ENCODE measurements around the gene ABCC5.
A peak's percentile ranks its signal among the peaks of the same experiment; 100 is the strongest.

The ABCC5 gene

DNA sequence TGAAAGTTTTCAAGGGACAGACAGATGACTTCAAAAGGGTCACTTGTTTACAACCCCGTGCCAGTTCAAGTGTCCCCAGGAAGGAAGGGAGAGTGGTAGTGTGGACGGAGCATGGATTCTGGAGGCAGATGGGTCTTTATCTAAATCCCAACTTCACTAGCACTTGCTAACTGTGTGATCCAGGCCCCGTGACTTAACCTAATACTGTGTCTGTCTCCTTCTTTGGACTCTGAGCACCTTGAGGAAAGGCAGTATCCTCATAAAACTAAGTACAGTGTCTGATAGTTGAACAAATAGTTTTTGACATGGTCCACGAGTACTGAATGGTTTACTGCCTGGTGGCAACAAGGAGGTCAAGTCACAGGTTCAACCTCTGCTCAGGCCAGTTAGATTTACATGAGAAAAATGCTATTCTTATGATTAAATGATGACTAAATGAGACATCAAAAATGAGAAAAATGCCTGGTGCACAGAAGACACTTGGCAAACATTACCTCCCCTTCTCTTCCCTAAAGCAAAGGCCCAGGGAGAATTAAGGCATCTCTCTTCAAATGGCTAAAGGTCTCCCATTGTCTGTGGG is 48.9 kb downstream of the ABCC5 start:
- no peak for DNase-seq

DNA sequence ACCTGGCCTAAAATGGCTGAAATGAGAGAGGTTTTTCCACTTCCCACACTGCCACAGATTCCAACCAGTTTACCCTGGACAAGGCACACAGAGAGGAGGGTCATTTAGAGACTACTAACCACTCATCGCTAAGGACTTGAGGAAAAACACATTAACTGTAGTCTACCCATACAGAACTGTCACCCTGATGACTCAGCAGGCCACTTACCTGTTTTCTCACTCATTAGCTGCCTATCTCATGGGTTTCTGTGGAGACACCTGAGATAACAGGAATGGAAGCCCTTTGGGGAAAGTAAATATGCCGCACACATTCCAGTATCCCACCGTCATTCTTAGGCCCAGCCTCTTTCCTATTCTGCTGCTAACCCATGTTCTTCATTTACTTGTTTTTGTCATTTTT is 50.0 kb downstream of the ABCC5 start:
- no peak for DNase-seq

DNA sequence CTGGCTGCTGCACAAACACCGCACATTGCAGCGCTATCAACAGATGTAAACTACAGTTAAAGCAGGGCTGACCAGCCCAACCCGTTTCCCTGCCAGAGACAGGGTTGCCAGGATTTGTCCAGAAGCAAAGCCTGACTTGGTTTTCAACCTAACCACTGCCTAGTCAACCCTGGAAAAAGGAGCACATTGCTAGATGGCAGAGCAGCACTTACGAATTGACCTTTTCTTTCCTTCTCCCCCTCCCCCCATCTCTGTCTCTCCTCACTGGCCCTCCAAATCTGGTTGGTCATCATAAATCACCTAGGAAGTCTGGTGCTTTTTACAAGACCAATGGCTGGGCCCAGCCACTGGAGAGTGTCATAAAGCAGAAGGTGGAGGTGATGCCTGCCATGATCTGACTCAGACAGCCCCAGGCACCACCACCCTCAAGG is 51.3 kb downstream of the ABCC5 start:
- DNase-seq: no peak

DNA sequence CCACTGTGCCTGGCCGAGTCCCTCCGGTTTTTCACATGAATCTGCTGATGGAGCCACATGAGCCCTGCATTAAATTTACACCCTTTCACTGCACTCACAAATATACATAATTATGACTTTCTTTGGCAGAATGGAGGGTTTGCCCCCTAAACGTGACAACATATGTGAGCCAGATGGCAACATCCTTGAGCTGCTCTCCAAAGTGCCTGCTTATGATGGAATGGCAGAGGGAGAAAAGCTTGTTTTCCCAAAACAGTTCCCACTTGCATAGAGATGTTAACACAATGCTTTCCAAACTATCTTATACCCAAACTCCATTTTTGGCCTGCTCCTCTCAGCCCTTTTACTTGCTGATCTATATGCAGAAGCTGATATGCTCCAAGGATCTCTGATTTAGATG is 54.9 kb downstream of the ABCC5 start:
- no peak for DNase-seq

DNA sequence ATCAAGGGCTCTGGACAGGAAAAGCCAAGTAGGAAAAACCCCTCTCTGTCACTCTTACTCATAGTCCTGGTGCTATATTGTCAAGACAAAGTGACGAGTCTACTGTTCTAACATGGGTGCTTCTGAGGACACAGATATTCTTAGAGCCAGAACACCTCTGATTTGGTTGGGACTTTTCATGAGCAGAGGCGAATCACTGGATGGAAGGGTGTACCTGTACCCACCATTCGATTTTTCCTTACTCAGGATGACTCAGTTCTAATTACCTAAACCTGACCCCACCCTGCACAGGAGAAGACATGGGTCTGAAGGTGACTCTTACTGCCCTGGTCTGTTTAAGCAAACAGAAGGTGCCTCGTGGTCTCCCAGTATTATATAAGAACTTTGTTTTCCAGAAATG is 58.5 kb downstream of the ABCC5 start:
- DNase-seq: no peak

DNA sequence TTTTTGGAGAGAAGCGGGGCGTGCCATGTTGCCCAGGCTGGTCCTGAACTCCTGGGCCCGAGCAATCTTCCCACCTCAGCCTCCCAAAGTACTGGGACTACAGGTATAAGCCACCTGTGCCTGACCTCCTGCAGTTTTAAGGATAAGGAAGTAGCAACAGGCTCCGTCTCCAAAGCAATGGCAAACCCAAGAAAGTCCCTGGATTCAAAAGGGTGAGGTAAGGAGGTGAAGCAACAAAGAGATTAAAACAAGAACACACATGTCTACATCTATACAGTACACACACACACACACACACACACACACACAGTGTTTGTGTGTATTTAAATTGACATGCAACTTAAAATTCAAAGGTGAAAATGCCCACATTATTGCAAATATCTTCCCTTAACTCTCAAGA is 58.9 kb downstream of the ABCC5 start:
- DNase-seq: no peak

DNA sequence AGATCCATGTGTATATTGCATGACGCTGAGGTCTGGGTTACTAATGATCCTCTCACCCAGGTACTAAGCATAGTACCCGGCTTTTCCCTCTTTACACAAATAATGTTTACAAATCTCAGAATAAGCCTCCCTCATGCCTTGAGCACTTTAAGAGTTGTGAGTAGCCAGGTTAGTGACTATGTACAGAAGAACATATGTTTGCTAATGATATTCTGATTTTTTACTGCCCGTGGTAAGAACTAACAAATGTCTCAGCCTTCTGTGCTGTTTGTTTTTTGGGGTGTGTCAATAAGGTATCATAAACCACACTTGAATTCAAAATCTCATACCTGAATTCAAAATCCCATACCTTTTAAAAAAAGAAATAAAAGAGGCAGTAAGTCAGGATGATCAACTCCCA is 59.5 kb downstream of the ABCC5 start:
- no peak for DNase-seq

DNA sequence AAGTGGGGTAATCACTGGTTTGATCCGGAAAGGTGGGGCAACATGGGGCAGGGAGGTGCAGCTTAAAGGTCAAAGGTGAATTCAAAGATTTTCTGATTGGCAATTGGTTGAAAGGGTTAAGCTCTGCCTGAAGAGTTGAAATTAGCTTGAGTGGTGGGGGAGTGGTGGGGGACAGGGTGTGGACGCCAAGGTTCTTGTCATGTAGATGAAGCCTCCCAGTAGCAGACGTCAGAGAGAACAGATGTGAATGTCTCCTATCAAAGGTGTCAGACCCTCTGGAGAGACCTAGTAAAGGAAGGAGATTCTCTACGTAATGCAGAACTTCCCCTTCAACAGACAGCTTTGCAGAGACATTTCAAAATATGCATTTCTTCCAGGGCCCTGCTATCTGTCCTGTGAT is 62.8 kb downstream of the ABCC5 start:
- DNase-seq: no peak

DNA sequence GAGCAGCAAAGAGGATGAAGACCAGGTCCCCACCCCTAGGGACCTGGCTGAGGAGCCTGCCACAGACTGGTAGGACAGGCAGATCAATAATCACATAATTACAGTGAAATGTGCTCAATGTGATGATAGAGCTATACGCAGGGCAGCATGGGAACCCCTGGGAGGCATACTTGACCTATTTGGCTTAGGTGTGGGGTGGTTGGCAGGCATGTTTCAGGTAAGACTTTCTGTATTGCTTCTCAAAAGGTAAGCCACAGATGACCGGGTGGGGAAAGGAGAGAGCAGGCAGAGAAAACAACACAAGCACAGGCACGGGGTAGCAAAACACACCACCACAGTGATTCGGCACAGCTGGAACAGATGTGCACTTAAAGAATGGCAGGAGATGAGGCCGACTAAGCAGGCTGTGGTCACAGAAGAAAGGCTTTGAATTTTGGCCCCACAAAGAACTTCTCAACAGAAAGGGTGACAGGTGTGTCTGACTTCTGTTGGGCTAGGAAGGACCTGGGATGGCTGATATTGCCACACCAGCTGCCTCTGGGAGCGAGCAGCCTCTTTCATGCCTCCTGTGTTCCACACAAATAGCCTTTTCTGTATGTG is 64.1 kb downstream of the ABCC5 start:
- DNase-seq: no peak

DNA sequence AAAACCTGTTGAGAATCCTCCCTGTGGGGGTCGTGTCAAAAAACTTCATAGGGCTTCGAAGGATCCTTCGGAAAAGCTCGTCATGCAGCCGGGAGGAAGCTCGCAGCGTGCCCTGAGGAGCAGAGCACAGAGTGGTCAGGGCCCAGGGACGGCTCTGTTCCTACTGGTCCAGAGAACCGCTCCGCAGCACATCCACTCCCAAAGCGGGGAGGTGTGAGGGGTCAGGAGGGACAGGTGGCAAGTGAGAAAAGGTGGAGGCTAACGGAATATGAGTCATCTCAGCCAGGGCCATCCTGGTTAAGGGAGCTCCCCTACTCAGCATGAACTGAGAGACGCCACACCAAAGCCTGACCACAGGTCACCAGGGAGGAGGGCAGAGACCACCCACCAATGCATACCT is 66.2 kb downstream of the ABCC5 start:
- no peak for DNase-seq

DNA sequence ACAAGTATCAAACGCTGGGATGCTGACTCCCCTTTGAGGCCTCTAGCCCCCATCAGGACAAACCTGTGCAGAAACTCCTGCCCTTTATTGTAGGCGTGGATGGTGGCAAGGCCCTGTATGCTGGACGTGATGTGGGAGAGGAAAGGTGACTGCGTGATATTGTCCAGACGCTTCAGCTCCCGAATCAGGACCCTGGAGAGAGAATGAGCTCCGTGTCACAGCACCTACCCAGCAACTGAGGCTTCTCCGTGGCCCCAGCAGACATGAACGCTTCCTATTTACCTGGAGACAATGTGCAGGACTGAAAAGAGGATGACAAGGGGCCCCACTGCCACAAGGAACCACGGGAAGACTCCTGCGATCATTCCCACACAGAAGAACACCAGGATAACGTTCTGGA is 68.0 kb downstream of the ABCC5 start:
- no peak for DNase-seq

DNA sequence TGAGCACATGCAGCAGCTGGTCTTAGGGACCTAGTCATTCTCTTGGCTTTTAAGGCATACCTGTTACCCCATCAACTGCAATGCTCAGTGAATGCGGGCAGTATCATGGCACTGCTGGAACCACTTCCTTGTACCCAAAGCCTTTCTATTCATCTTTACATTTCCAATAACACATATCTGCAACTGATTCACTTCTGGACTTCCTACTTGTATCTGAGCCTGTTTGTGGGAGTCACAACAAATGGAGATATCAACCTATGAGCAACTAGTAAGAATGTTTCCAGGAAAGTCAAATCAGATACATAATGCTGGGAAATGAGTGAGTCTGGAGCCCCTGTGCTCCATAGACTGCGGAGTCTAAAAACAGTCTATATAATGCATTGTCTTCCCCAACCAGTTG is 71.6 kb downstream of the ABCC5 start:
- no peak for DNase-seq

DNA sequence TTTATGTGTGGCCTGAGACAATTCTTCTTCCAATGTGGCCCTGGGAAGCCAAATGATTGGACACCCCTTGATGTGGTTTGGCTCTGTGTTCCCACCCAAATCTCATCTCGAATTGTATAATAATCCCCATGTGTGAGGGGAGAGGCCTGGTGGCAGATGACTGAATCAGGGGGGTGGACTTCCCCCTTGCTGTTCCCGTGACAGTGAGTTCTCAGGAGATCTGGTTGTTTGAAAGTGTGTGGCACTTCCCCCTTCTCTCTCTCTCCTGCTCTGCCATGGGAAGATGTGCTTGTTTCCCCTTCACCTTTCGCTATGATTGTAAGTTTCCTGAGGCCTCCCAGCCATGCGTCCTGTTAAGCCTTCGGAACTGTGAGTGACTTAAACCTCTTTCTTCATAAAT is 72.9 kb downstream of the ABCC5 start:
- no peak for DNase-seq

DNA sequence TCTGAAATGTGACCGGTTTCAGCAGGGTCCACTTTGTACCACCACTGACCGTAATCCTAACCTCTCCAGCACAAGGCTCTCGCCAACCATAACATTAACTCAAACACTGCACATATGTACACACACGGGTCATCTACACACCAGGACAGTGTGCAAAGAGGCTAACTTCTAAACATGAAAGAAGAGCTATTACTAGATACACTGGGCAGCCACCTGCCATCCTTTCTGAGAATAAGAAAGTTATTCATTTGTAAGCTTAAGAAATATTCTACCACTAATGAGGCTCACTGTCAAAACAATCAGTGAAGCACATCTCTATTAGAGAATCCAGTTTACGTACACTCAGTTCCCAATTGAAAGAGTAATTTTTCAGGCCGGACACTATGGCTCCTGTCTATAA is 73.9 kb downstream of the ABCC5 start:
- DNase-seq: no peak

DNA sequence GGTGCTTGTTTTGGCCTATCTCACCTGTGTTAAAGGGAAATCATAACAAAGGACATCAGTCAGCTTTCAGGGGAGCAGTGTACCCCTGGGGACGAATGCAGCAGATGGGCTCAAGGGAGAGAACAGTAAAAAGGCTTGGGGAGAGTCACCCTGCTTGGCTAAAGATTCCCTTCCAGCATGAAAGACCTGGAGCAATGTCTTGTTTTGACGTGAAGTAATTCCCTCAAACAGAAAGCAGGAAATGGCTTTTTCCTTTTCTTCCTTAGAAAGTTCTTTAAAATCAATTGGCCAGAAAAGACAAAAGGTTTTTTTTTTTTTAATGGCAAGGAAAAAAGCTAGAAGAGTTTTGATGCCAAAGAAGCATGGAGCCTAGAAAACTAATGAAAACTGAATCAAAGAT is 76.5 kb downstream of the ABCC5 start:
- no peak for DNase-seq

DNA sequence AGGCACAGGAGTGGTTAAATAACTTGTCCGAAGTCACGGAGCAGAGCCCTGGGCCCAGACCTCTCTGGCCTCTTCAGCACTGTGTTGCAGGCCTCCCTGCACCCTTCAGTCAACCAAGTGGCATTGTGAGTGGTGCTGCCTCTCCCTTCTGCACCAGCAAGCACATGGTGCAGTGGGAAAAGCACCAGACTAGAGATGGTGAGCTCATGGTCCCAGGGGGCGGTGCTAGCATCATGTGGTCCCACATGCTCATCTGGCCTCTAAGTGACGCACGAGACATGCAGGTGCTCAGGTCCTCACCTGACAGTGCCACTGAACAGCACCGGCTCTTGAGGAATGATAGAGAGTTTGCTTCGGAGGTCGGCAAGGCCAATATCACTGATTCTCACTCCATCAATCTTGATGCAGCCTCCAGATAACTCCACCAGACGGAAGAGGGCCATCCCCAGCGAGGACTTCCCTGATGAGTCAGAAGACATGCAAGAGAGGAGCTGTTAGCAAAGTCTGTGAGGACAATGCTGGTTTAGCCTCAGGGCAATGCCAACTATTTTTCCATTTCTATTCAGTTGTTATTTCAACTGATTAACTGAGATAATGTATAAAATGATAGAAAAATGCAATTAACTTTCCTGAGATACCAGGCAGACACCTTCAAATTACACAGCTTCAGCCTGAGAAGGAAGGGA is 79.9 kb downstream of the ABCC5 start:
- no peak for DNase-seq

DNA sequence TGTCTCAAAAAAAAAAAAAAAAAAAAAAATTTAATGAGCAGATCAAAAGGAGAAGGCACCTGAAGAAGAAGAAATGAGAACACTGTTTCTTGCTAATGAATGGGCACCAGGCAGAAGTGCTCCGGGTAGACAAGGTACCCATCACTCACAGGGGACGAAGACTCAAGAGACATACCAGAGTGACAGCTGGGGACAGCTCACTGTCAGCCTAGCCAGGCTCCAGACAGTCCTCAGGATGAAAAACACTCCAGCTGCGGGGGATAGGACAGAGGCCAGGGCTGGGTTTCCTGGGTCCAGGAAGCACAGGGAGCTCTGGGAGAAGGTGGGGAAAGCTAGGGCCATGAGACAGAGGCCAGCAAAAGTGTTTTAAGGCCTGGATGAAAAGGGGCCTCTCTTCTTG is 84.5 kb downstream of the ABCC5 start:
- no peak for DNase-seq

DNA sequence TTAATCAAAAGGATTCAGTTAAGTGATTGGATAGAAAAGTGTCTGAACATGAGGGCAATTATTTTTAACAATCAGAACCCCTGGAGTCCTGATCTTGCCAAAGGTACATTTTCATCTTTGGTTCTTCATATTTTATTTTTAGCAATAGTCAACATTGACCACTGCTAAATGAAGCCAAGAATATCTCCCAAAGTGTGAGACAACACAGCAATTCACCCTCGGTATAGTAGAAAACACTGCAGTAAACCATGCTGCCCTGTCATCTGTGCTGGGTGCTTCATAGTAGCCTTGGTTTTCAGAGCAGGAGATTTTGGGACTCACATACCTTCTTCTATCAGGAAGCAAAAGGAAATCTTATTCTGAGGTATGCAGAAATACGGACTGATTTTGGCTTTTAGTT is 85.8 kb downstream of the ABCC5 start:
- no peak for DNase-seq

DNA sequence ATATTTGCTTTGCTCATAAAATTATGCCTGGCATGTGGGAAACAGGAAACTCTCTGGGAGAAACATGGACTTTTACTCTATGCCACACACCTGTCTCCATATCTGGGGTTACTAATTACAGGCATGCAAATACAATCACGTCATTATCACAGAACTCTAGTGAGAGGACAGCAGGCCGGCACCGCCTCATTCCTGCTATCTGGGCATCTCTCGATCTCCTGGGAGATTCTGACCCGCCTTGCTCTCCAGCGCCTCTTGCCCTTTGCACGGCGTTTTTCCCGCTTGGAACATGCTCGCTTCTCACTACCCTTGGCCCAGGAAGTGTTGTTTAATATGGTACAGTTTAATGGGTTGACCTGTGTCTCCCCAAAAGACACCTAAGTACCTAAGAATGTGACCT is 87.6 kb downstream of the ABCC5 start:
- DNase-seq: no peak

DNA sequence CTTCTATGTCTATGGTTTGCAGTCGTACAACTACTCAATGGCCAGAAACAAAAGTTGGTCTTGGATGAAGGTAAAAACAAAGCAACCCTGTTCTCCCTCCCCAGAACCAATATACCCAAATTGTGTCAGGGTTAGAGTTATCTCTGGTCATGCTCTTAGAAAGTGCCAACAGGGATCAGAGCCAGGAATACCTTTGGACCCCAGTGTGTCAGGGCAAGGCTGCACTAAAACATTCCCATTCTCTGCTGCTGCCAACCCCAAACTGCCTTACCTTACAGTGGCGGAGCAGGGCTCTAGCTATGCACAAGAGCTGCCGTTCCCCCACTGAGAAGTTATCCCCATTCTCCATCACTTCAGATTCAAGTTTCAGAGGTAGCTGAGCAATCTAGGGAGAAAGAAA is 90.6 kb downstream of the ABCC5 start:
- DNase-seq: no peak

DNA sequence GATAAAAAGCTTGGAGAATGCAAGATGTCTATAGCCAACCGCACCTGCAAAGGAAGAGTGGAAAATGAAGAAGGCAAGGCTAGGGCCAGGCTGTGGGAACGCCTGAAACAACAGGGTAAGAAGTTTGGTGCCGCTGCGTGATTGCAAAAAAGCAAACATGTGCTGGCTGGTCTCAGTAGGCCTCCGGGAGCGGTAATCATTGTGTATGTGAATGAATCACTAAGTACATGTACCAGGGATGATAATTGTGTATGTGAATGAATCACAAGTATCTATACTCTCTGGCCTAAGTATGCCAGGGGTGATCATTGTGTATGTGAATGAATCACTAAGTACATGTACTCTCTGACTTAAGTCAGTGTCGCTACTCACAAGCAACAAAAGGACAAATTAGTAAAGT is 92.7 kb downstream of the ABCC5 start:
- DNase-seq: peak; percentile 36

DNA sequence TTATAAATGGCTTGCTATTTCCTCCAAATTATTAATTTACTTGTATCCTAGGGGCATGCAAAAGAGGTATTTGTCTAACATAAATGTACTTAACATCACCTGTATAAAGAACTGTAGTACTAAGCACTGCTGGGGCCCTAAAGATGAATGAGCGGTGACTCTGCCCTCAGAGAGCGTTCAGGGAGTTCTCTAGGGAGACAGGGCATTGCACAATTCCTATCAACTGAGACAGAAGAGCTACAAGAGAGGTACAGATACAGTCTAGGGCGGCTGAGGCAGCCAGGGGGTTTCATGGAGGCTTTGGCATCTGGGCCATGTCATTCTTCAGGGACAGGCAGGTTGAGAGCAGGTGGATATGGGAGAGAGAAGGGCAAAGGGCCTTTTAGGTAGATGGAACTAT is 93.1 kb downstream of the ABCC5 start:
- DNase-seq: no peak

DNA sequence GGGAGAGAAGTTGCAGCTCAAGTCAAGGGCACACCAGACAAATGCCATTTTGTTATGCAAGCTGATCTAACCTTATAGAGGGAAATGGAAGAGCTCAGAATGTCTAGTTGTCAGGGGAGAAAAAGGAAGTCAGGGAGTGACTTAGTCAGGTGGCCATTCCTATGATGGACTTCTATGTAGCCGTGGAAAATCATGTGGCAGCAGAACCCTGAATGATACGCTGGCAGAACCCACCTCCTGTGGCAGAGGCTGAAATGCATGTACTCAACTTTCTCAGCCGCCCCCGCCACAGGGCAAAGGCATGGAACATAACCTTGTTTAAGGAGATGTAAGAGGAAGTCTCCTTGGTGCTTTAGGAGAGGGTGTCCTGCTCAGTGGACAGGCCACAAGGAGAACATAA is 95.3 kb downstream of the ABCC5 start:
- no peak for DNase-seq

DNA sequence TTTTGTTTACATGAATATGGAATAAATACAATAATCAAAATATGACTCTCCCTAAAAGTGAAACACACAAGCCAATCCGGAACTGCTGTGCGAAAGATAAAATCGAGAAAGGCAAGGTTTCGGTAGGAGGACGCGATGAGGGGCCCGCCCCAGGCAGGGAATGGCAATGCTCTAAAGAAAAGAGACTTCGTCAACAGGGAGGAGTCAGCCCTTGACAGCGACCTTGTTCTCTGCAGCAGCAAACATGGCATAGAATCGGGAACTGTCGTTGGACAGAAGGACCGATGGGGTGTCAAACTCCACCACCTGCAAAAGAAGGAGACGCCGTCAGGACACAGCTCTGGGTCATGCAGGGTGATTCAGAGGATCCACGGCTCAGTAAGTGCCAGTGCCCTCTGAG is 96.6 kb downstream of the ABCC5 start:
- DNase-seq: no peak

DNA sequence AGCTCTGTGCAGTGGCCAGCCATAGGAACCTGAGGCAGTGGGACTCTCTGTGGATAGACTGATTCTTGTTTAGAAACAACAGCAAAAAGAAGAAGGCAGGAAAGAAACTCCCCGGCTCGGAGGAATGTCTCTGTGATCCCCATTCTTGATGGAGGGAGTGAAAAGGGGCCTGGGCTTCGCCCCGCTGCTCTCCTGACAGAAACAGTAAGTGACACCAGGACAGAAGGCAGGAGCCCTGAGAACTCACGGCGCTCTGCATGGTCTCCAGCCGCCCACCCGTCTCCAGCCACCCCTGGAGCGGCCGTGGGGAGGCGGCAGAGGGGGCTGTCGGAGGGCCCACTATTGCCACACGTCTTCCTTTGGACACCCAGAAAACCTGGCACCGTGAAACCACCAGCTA is 97.3 kb downstream of the ABCC5 start:
- no peak for DNase-seq

All from NCI-H1436 (cell line).